B cell (primary cell): ENCODE results near the gene APOLD1. TPM values are rescaled to one million over a fixed set of nuclear protein-coding genes. Genes with fewer than 3 reads are reported as not detected.

Source experiments
- ATAC-seq: fragments of 200-7000 bp; cut with Tn5 transposase; one replicate; pipeline ENCODE4 v1.10.0; 2021; ENCODE audit warnings: low read depth, mild to moderate bottlenecking, moderate number of reproducible peaks, moderate library complexity
- CTCF ChIA-PET: fragments of 350-600 bp; sonication (Branson Sonifier 250); formaldehyde crosslinking; loops from one replicate; lab custom pipeline; 2021; ENCODE audit warnings: antibody characterized with exemption, inconsistent platforms; lab: Charles Lee
- POLR2A ChIA-PET: fragments of 350-600 bp; sonication (Branson Sonifier 250); formaldehyde crosslinking; loops from one replicate; lab custom pipeline; 2021; ENCODE audit warnings: antibody characterized with exemption; lab: Charles Lee
- DNase-seq: peaks from one replicate; pipeline ENCODE4 v3.0.0; 2013
- H2AFZ ChIP-seq: 2 replicates; pipeline ENCODE4 v1.6.1; 2012; ENCODE audit warnings: mild to moderate bottlenecking, low read depth, low read length; ENCODE audit not compliant: insufficient read depth, poor library complexity, severe bottlenecking
- H3K27ac ChIP-seq, 2 donors: 1 replicate in 1 of 2; 2 replicates in 1 of 2; pipeline ENCODE4 v1.5.1; 2012 to 2013; ENCODE audit warnings: low read length in 2 of 2, mild to moderate bottlenecking in 2 of 2, moderate library complexity in 1 of 2
- H3K27me3 ChIP-seq, 4 experiments: fragments of 200-600 bp in 1 of 4; sonication (generic) in 1 of 4; replicated peaks in 1 of 4; 1 replicate in 2 of 4; 2 replicates in 2 of 4; pipeline versions ENCODE4 v1.6.1 to v1.7.0; 2013 to 2016; ENCODE audit warnings: low read length in 3 of 4, mild to moderate bottlenecking in 2 of 4, mixed read lengths in 1 of 4, moderate library complexity in 1 of 4; ENCODE audit not compliant: insufficient read depth in 4 of 4, control insufficient read depth in 3 of 4; ENCODE audit errors: control extremely low read depth in 1 of 4
- H3K36me3 ChIP-seq, 2 experiments: replicated peaks in 1 of 2; 1 replicate in 1 of 2; 2 replicates in 1 of 2; pipeline versions ENCODE4 v1.6.1 to v1.7.1; 2013; ENCODE audit warnings: low read length in 1 of 2; ENCODE audit not compliant: insufficient read depth in 2 of 2, control insufficient read depth in 1 of 2; ENCODE audit errors: control extremely low read depth in 1 of 2, extremely low read depth in 1 of 2
- H3K4me1 ChIP-seq, 2 donors: fragments of 200-600 bp in 1 of 2; sonication (generic) in 1 of 2; 1 replicate in 1 of 2; 2 replicates in 1 of 2; pipeline versions ENCODE4 v1.5.1 to v1.6.1; 2013 to 2017; ENCODE audit warnings: low read length in 2 of 2; ENCODE audit not compliant: control insufficient read depth in 2 of 2, insufficient read depth in 2 of 2
- H3K4me2 ChIP-seq: replicated peaks from 2 replicates; pipeline ENCODE3; 2012; ENCODE audit warnings: mild to moderate bottlenecking, low read depth, low read length; ENCODE audit not compliant: poor library complexity, severe bottlenecking
- H3K4me3 ChIP-seq, 5 experiments: fragments of 200-600 bp in 1 of 5; sonication (generic) in 1 of 5; 1 replicate in 3 of 5; 2 replicates in 2 of 5; pipeline versions ENCODE4 v1.5.1 to v1.7.0; 2011 to 2016; ENCODE audit warnings: low read length in 4 of 5, mild to moderate bottlenecking in 4 of 5, low read depth in 2 of 5, control low read depth in 1 of 5, moderate library complexity in 1 of 5; ENCODE audit not compliant: insufficient read depth in 1 of 5; ENCODE audit errors: control extremely low read depth in 1 of 5, extremely low read depth in 1 of 5
- H3K79me2 ChIP-seq: fragments of 200-600 bp; sonication (generic); one replicate; pipeline ENCODE4 v1.6.0; 2016; ENCODE audit warnings: low read length; ENCODE audit not compliant: control insufficient read depth, insufficient read depth
- H3K9ac ChIP-seq: fragments of 200-600 bp; sonication (generic); 2 replicates; pipeline ENCODE4 v1.6.1; 2017; ENCODE audit warnings: mild to moderate bottlenecking, low read length, moderate library complexity
- H3K9me3 ChIP-seq, 3 donors: one replicate each; pipeline versions ENCODE4 v1.6.1 to v1.7.1; 2013; ENCODE audit warnings: low read length in 2 of 3; ENCODE audit not compliant: control insufficient read depth in 2 of 3, insufficient read depth in 1 of 3; ENCODE audit errors: control extremely low read depth in 1 of 3
- H4K20me1 ChIP-seq: 2 replicates; pipeline ENCODE4 v1.6.0; 2012; ENCODE audit warnings: mild to moderate bottlenecking, low read length; ENCODE audit not compliant: insufficient read depth, control insufficient read depth, poor library complexity, severe bottlenecking
- H3K27ac Mint-ChIP-seq: one replicate; pipeline ENCODE4 v1.8.0; 2021; ENCODE audit warnings: mixed read lengths
- H3K27me3 Mint-ChIP-seq: one replicate; pipeline ENCODE4 v1.8.0; 2021; ENCODE audit warnings: mixed read lengths
- H3K4me1 Mint-ChIP-seq: one replicate; pipeline ENCODE4 v1.8.0; 2021; ENCODE audit warnings: mixed read lengths
- H3K4me3 Mint-ChIP-seq: one replicate; pipeline ENCODE4 v1.8.0; 2021; ENCODE audit warnings: mixed read lengths
- H3K9me3 Mint-ChIP-seq: one replicate; pipeline ENCODE4 v1.8.0; 2022; ENCODE audit warnings: mixed read lengths; ENCODE audit not compliant: insufficient read depth
- EZH2 ChIP-seq: IDR thresholded peaks from 2 replicates; pipeline ENCODE4 v1.6.1; 2012; ENCODE audit warnings: borderline replicate concordance, low read depth, mild to moderate bottlenecking, moderate library complexity, low read length; ENCODE audit not compliant: insufficient read depth, poor library complexity, severe bottlenecking
- WGBS: methylation state at CpG from one replicate; pipeline ENCODE4 v1.1.5; 2013; ENCODE audit warnings: missing lambda C conversion rate; ENCODE audit not compliant: insufficient coverage; 5-methylcytosine and 5-hydroxymethylcytosine counted together
- intact Hi-C: fragments of 100-400 bp; cut with micrococcal nuclease; formaldehyde crosslinking; loops from one replicate; pipeline ENCODE4 v1.10.0; 2022
- polyA plus RNA-seq: library from polyadenylated mRNA; depleted of rRNA; stranded (reverse); fragments of >200 nt; gene quantifications from 2 replicates; pipeline ENCODE4 v1.2.3, GENCODE V29; 2012
- small RNA-seq: library from RNA; depleted of rRNA; stranded (forward); fragments of <200 nt; gene quantifications from one replicate; pipeline ENCODE3, GENCODE V24; 2012; ENCODE audit warnings: low replicate concordance, low read depth; ENCODE audit not compliant: insufficient read length
- total RNA-seq, 2 donors: library from RNA; stranded (reverse); fragments of 120-200 nt in 1 of 2; gene quantifications; 1 replicate in 1 of 2; 2 replicates in 1 of 2; pipeline versions ENCODE4 v1.2.3 to v1.2.4, GENCODE V29; 2013 to 2022
- TF ChIP-seq, protein P1 (sequence below): fragments of 200-600 bp; IDR thresholded peaks from one replicate; pipeline ENCODE4 v1.8.0; 2022; ENCODE audit warnings: antibody characterized with exemption, mild to moderate bottlenecking

APOLD1 gene
- total and polyA plus RNA-seq, 2 donors (not counting 1 experiment from before 2014, with no cell fraction given), result 1.5 to 4.7 TPM

DNA sequence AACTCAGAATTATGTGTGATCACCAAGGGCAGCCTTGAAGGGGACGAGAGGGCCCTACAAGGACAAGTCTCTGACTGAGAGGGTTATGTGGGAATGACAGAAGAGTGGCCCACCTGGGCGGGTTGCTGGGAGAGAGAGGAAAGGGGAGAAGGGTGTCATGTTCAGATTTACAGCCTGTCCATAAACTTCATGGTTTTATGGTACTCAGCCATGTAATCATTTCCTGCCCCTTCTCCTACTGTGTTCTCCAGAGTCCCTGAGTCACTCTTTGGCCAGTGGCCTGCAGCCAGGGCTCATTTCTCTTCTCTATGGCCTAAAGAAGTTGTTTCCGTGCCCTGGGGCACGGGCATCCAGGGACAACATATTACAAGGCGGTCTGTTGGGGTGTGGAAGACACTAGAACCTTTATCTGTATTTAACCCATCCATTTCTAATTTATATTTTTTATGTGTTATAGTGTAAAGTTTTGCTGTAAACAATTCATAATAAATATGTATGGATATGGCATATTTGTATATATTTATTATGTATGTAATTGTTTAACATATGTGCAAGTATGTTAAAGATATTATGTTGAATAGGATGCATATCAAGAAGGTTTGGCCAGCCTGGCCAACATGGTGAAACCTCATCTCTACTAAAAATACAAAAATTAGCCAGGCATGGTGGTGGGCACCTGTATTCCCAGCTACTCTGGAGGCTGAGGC lies 54.6 kb downstream of the APOLD1 start:
- H4K20me1 ChIP-seq, result no peaks in the 10 kb centered on the region
- H3K27me3 ChIP-seq, result no peaks in the 10 kb centered on the region
- 92% methylated on average over 2 of the region's 5 CpGs for WGBS
- peaks cover 1 to 3% of the 10 kb centered on the region in 2 experiments for H3K36me3 ChIP-seq
- no peak overlapping the region for H3K4me2 ChIP-seq
- intact Hi-C loops, result no loop called here
- H3K27me3 Mint-ChIP-seq, result no peaks in the 10 kb centered on the region
- ATAC-seq (no peak), DNase-seq (no peak)
- H3K79me2 ChIP-seq, result no peaks in the 10 kb centered on the region
- H3K4me1 Mint-ChIP-seq, result peaks cover 5% of the 10 kb centered on the region
- no peaks in the 10 kb centered on the region for H3K9me3 ChIP-seq
- H3K9me3 Mint-ChIP-seq, result no peaks in the 10 kb centered on the region
- H3K27ac ChIP-seq, result no peak overlapping the region
- H3K4me3 Mint-ChIP-seq, result no peak overlapping the region
- CTCF ChIA-PET, result no interaction called here
- POLR2A ChIA-PET, result no interaction called here
- peaks cover 0 to 4% of the 10 kb centered on the region in 2 donors for H3K4me1 ChIP-seq
- no peak overlapping the region for H2AFZ ChIP-seq
- H3K4me3 ChIP-seq, result no peak overlapping the region
- H3K27ac Mint-ChIP-seq, result no peak overlapping the region
- TF ChIP-seq, protein P1, sequence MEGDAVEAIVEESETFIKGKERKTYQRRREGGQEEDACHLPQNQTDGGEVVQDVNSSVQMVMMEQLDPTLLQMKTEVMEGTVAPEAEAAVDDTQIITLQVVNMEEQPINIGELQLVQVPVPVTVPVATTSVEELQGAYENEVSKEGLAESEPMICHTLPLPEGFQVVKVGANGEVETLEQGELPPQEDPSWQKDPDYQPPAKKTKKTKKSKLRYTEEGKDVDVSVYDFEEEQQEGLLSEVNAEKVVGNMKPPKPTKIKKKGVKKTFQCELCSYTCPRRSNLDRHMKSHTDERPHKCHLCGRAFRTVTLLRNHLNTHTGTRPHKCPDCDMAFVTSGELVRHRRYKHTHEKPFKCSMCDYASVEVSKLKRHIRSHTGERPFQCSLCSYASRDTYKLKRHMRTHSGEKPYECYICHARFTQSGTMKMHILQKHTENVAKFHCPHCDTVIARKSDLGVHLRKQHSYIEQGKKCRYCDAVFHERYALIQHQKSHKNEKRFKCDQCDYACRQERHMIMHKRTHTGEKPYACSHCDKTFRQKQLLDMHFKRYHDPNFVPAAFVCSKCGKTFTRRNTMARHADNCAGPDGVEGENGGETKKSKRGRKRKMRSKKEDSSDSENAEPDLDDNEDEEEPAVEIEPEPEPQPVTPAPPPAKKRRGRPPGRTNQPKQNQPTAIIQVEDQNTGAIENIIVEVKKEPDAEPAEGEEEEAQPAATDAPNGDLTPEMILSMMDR, result no peak
- TF ChIP-seq EZH2, result no peak
- no peak overlapping the region for H3K9ac ChIP-seq

DNA sequence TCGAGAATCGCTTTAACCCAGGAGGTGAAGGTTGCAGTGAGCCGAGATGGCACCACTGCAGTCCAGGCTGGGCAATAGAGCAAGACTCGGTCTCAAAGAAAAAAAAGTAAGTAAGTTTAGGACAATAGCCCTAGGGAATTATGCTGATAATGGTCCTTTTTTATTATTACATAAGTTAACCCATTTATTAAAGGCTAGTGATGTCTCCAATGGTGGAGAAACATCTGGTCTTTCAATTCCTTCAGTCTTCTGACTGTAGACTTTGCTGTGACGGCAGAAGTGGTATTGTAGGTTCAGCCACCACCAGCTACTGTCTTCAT lies 55.1 kb downstream of the APOLD1 start:
- Histone ChIP-seq H2AFZ (no peak overlapping the region), H4K20me1 (no peaks in the 10 kb centered on the region), H3K4me2 (no peak overlapping the region), H3K4me1 (peaks cover 0 to 4% of the 10 kb centered on the region in 2 donors), H3K79me2 (no peaks in the 10 kb centered on the region), H3K27me3 (no peaks in the 10 kb centered on the region), H3K9ac (no peak overlapping the region), H3K9me3 (no peaks in the 10 kb centered on the region), H3K4me3 (no peak overlapping the region), H3K36me3 (peaks cover 0 to 1% of the 10 kb centered on the region in 2 experiments), H3K27ac (no peak overlapping the region)
- CTCF ChIA-PET, result no interaction called here
- POLR2A ChIA-PET, result no interaction called here
- Mint-ChIP-seq H3K9me3 (no peaks in the 10 kb centered on the region), H3K4me1 (peaks cover 5% of the 10 kb centered on the region), H3K27me3 (no peaks in the 10 kb centered on the region), H3K27ac (no peak overlapping the region), H3K4me3 (no peak overlapping the region)
- intact Hi-C loops, result no loop called here
- WGBS, result 95% methylated on average over 3 of the region's 5 CpGs
- no peak for TF ChIP-seq EZH2
- ATAC-seq (no peak), DNase-seq (no peak)

Small RNAs within 50 kb of the gene (small RNA-seq; reads per million reads assigned to genes)
- not detected for gene AC007215.1
- gene MIR613, result not detected

Other genes starting within 250 kb of the APOLD1 start
- gene DUSP16, start 222.8 kb upstream of the APOLD1 start, total RNA-seq, result 5.6 and 5.9 TPM in 2 replicates
- gene DUSP16, start 222.8 kb upstream of the APOLD1 start, polyA plus RNA-seq, result 0.35 and 0.37 TPM in 2 replicates
- gene CREBL2, start 173.8 kb upstream of the APOLD1 start, total RNA-seq, result 20.2 and 22.1 TPM in 2 replicates
- gene CREBL2, start 173.8 kb upstream of the APOLD1 start, polyA plus RNA-seq, result 4.9 and 6.5 TPM in 2 replicates
- gene GPR19, start 89.5 kb upstream of the APOLD1 start, total RNA-seq, result 0.85 and 0.96 TPM in 2 replicates
- gene GPR19, start 89.5 kb upstream of the APOLD1 start, polyA plus RNA-seq, result 0.21 and 0.35 TPM in 2 replicates
- gene CDKN1B, start 68.3 kb upstream of the APOLD1 start, total RNA-seq, result 133 and 149 TPM in 2 replicates
- gene CDKN1B, start 68.3 kb upstream of the APOLD1 start, polyA plus RNA-seq, result 57.0 and 77.4 TPM in 2 replicates
- 89.1 and 93.7 TPM in 2 replicates for gene DDX47, start 27.7 kb downstream of the APOLD1 start, total RNA-seq
- gene DDX47, start 27.7 kb downstream of the APOLD1 start, polyA plus RNA-seq, result 50.1 and 125 TPM in 2 replicates
- not detected in 2 replicates for gene GPRC5A, start 105.9 kb downstream of the APOLD1 start, total RNA-seq
- gene GPRC5A, start 105.9 kb downstream of the APOLD1 start, polyA plus RNA-seq, result 0.01 TPM in 1 of 2 replicates, not detected in the other
- 0.47 and 0.92 TPM in 2 replicates for gene GPRC5D, start 166.5 kb downstream of the APOLD1 start, total RNA-seq
- gene GPRC5D, start 166.5 kb downstream of the APOLD1 start, polyA plus RNA-seq, result 6.4 and 7.7 TPM in 2 replicates
- 11.2 and 14.5 TPM in 2 replicates for gene HEBP1, start 214.6 kb downstream of the APOLD1 start, total RNA-seq
- gene HEBP1, start 214.6 kb downstream of the APOLD1 start, polyA plus RNA-seq, result 5.6 and 6.0 TPM in 2 replicates